Measurements from ENCODE around the gene ALPK1. TPM values are rescaled to one million over a fixed set of nuclear protein-coding genes. Genes with fewer than 3 reads are reported as not detected.

ALPK1 gene
- total RNA-seq, 1 donor from 2014 or later: 40.1 TPM

- intact Hi-C loops (cut with DNase I): no loop called here
- Histone ChIP-seq H3K9me3 (no peaks in the 10 kb centered on the region), H3K4me1 (peaks cover 24% of the 10 kb centered on the region), H3K27me3 (ENCODE audit: low read depth) (no peaks in the 10 kb centered on the region), H3K27ac (no peak overlapping the region), H3K36me3 (no peaks in the 10 kb centered on the region), H3K4me3 (no peak overlapping the region)
- DNase-seq (no peak), ATAC-seq (no peak)
- TF ChIP-seq CTCF (IDR thresholded peaks at IDR 0.05): no peak
These were observed 9.7 kb upstream of the ALPK1 start for GRCh38 chr4:112287258-112287989.

GRCh38 chr4:112288455-112288854 is 8.7 kb upstream of the ALPK1 start:
- intact Hi-C loops (cut with DNase I): no loop called here
- Histone ChIP-seq H3K27ac (no peak overlapping the region), H3K4me3 (no peak overlapping the region), H3K27me3 (ENCODE audit: low read depth) (no peaks in the 10 kb centered on the region), H3K36me3 (no peaks in the 10 kb centered on the region), H3K9me3 (no peaks in the 10 kb centered on the region), H3K4me1 (peaks cover 14% of the 10 kb centered on the region)
- DNase-seq: no peak
- TF ChIP-seq CTCF (IDR thresholded peaks at IDR 0.05): no peak
- ATAC-seq: no peak

GRCh38 chr4:112289407-112290253 is 7.5 kb upstream of the ALPK1 start:
- no peak overlapping the region for H3K4me3 ChIP-seq
- H3K4me1 ChIP-seq: peaks cover 7% of the 10 kb centered on the region
- no peaks in the 10 kb centered on the region for H3K9me3 ChIP-seq
- no peaks in the 10 kb centered on the region for H3K27me3 ChIP-seq (ENCODE audit: low read depth)
- TF ChIP-seq CTCF (IDR thresholded peaks at IDR 0.05): no peak
- ATAC-seq: no peak
- no peaks in the 10 kb centered on the region for H3K36me3 ChIP-seq
- no peak for DNase-seq
- intact Hi-C loops (cut with DNase I): no loop called here
- no peak overlapping the region for H3K27ac ChIP-seq

GRCh38 chr4:112290341-112290740 is 6.8 kb upstream of the ALPK1 start:
- Histone ChIP-seq H3K4me3 (no peak overlapping the region), H3K4me1 (peaks cover 7% of the 10 kb centered on the region), H3K27ac (no peak overlapping the region), H3K36me3 (no peaks in the 10 kb centered on the region), H3K27me3 (ENCODE audit: low read depth) (no peaks in the 10 kb centered on the region), H3K9me3 (no peaks in the 10 kb centered on the region)
- intact Hi-C loops (cut with DNase I): no loop called here
- DNase-seq (no peak), ATAC-seq (no peak)
- TF ChIP-seq CTCF (IDR thresholded peaks at IDR 0.05): no peak

- no peak overlapping the region for H3K27ac ChIP-seq
- no peak for DNase-seq
These were observed 2.6 kb downstream of the ALPK1 start for GRCh38 chr4:112299721-112300120.

More at GRCh38 chr4:112299721-112300120, 2.6 kb downstream of the ALPK1 start:
- no peak overlapping the region for H3K4me3 ChIP-seq
- no peak for ATAC-seq
- no peak for TF ChIP-seq CTCF (IDR thresholded peaks at IDR 0.05)
- H3K4me1 ChIP-seq: peaks cover 26% of the 10 kb centered on the region
- H3K27me3 ChIP-seq (ENCODE audit: low read depth): no peaks in the 10 kb centered on the region
- intact Hi-C loops (cut with DNase I): no loop called here
- H3K36me3 ChIP-seq: no peaks in the 10 kb centered on the region
- H3K9me3 ChIP-seq: no peaks in the 10 kb centered on the region
